Fibroblast of skin of abdomen (primary cell): ENCODE measurements around the gene CEP162.
"Not testable (repeated sequence)": the region's sequence is repeated elsewhere in the genome, so short reads cannot be mapped to it uniquely, and the experiment has no call there.

Source experiments
- DNase-seq: peaks from one replicate; pipeline ENCODE4 v3.0.0-alpha.2; 2013

CEP162 gene

DNA sequence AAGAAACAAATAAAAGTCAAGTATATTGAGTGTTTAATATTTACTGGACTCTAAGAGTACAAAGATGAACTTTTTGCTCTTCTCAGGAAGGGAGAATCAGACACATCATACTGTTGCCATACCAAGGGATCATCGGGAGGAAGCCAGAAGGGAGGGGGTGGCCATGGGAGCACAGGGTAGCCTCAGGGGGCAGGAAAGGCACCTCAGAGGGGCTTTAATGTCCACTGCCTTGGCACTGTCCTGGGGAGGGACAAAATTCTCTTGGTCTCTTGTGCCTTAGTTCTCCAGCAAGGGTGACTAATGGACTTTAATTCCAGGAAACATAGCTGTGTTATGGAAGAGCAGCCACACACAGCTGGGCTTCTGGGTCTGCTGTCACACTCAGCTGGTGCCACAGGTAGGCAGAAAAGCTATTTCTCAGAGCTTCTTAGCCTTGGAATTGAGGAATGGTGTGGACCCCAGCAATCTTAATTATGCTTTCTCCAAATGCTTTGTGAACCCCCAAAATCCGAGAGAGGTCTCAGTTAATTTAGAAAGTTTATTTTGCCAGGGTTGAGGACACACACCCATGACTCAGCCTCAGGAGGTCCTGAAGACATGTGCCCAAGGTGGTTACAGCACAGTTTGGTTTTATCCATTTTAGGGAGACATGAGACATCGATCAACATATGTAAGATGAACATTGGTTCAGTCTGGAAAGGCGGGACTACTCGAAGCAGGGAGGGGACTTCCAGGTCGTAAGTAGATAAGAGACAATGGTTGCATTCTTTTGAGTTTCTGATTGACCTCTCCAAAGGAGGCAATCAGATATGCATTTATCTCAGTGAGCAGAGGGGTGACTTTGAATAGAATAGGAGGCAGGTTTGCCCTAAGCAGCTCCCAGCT, 140.7 kb downstream of the CEP162 start:
- DNase-seq = no peak

DNA sequence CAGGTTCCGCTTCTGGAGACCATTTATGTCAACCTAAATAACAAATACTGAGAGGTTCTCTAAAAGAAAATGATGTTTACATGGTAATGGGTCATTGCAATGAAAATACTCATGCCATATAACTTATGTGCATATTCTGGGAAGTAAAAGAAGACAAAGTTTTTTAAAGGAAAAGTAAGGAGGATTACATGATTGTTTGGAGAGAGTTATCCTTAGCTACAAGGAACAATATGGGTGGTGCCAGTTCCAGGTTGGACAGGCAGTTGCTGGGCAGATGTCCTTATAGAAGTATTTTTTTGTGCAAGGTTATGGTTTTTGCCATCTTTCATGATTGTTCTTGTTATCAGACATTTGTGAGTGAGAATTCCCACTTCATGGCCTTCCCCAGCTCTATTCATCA, 141.4 kb downstream of the CEP162 start:
- no peak for DNase-seq

DNA sequence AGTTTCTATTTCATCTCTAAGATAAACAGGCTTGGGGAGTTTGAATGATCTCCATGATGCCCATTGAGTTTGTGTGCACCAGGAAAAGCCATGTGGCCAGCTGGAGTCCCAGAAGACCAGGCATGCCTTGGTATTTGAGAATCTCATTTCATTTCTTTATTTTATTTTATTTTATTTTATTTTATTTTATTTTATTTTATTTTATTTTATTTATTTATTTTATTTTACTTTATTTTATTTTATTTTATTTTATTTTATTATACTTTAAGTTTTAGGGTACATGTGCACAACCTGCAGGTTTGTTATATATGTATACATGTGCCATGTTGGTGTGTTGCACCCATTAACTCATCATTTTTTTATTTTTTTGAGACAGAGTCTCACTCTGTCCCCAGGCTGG, 142.7 kb downstream of the CEP162 start:
- DNase-seq = not testable (repeated sequence)

DNA sequence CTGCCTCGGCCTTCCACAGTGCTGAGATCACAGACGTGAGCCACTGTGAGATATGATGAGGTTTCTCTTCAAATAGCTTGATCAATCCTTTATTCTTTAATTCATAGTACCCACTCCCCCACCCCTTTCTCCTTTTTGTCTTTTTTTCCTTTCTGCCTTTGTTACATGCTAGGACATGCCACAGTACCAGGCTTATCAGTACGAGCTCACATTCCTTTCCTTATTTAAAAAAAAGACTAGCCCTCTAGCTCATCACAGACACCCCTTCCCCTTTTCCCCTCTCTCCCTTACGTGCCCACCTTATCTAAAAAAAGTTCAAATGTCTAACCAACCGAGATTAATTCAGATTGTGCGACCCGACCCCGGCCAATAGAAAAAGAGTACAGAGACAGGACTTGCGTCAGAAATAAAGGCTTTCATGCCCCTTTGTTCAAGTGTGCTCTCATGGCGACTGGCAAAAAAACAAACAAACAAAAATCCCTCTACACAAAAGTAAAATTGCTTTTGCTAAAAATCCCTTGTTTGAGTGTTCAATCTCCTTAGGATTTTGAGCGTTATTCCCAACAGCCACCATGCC, 144.7 kb downstream of the CEP162 start:
- DNase-seq = no peak

DNA sequence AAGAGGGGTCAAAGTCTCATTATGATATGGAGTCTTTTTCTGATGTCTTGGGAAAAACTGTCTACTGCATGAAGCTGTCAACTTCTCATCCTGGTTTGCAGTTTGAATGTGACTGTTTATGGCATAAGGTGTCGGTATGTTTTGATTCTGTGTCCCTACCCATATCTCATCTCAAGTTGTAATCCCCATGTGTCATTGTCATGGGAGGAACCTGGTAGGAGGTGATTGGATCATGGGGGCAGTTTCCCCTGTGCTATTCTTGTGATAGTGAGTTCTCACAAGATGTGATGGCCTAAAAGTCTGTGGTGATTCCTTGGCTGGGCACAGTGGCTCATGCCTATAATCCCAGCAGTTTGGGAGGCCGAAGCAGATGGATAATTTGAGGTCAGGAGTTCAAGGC, 146.2 kb downstream of the CEP162 start:
- no peak for DNase-seq

DNA sequence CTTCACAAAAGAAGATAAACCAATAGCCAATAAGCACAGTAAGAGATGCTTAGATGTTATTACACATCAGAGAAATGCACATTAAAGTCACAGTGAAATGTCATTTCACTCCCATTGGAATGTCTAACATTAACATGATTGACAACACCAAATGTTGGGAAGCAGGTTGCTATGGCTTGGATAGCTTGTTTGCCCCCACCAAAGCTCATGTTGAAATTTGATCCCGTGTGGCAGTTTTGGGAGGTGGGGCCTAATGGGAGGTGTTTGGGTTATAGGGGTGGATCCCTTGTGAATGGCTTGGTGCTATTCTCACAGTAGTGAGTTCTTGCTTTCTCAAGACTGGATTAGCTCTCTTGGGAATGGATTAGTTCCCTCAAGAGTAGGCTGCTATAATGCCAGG, 149.1 kb downstream of the CEP162 start:
- DNase-seq = no peak

DNA sequence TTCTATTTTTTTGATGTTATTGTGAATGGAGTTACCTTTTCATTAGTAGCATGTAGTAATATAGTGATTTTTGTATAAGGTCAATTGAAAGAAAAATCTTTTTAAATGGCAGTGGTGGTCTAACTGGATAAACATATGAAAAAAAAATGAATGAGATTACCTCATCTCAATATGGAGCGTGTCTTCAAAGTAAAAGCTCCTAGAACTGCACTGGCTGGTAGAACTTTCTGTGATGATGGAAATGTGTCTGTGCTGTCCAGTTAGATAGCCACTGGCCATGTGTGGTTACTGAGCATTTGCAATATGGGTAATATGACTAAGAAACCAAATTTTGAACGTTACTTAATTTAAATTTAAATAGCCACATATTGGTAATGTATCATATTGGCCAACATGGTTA, 149.8 kb downstream of the CEP162 start:
- DNase-seq = no peak

DNA sequence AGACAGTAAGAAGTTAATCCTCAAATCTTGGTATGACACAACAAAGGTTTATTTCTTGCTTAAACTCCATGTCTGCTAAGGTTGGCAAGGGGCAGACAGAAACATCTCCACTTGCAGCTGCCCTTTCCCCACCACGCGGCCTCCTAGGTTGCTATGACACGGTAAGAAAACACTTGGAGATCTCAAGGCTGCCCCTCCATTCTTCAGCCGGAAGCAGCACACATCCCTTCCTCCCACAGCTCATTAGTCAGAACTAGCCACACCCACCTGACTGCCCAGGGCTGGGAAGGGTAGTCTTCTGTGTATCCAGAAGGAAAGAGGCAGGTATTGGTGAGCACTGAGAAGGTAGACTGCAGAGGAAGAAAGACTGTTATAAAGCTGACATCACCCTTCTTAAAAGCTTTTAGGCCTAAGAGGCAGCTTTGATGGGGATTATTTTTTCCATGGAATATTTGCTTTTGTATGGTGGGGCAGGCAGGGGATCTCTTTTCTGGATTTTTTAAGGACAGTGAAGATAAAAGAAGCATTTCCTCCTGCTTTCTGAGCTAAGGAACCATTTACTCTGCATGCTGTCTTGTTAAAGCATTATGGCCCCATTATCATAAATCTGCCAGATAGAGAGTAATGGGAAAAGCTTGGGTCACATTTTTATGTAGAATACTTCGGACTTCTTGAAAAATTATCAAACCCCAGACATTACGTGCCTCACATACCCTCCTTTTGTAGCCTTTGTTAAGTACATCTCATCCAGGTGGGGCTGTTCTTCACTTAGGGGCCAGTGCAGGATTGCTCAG, 152.3 kb downstream of the CEP162 start:
- peak; percentile 14 for DNase-seq
